ENCODE measurements around the gene HEXB.
A peak's percentile ranks its signal among the peaks of the same experiment; 100 is the strongest.

DNA sequence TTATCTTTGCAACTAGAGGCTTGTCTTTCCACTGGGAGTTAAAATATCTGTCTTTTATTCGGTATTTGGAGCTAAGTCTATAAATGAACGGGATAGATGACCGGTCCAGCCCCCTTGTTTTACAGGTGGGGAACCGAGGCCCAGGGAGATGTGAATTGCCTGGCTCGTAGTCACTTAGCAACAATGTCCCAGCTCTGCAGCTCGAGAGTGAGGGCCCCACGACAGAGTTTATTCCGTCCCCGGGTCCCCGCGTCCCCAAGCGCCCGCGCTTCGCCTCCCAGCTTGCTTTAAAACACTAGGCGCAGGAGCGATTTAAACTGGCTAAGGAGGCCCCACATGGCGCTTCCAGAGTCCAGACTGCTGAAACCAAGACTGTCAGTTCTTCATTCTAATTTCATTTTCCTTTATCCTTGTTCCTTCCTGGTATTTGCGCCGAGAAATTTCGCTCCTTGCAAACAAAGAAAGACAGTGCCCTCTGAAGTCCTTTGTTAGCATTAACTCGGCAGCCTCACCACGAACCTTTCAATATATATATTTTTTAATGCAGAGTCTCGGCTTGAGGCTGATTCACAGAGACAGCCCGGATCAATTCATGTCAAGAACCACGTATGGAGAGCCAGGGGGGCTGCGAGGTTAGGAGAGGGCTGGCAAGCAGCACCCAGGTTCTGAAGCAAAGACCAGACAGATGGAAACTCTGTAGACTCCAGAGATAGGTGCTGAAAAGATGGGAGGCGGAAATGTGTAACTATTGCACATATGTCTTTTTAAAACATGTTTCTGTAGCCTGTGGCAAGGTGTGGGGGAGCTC, 43.1 kb upstream of the HEXB start:
- TF ChIP-seq, protein P1, sequence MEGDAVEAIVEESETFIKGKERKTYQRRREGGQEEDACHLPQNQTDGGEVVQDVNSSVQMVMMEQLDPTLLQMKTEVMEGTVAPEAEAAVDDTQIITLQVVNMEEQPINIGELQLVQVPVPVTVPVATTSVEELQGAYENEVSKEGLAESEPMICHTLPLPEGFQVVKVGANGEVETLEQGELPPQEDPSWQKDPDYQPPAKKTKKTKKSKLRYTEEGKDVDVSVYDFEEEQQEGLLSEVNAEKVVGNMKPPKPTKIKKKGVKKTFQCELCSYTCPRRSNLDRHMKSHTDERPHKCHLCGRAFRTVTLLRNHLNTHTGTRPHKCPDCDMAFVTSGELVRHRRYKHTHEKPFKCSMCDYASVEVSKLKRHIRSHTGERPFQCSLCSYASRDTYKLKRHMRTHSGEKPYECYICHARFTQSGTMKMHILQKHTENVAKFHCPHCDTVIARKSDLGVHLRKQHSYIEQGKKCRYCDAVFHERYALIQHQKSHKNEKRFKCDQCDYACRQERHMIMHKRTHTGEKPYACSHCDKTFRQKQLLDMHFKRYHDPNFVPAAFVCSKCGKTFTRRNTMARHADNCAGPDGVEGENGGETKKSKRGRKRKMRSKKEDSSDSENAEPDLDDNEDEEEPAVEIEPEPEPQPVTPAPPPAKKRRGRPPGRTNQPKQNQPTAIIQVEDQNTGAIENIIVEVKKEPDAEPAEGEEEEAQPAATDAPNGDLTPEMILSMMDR (IDR thresholded peaks at IDR 0.05; ENCODE audit: low read length) = peak; percentile 22; the same call in 1 of the 2 replicates
- TF ChIP-seq EZH2 (IDR thresholded peaks at IDR 0.05; ENCODE audit: borderline replicate concordance, low read length) = no peak

All from OCI-LY1 (cell line).